ENCODE measurements around the gene KLHDC3. TPM values are rescaled to one million over a fixed set of nuclear protein-coding genes. Genes with fewer than 3 reads are reported as not detected.
A peak's percentile ranks its signal among the peaks of the same experiment; 100 is the strongest.

Gene KLHDC3
- total and polyA plus RNA-seq, 2 experiments from 2014 or later: 88.2 to 184 TPM

GRCh38 chr6:43014434-43014909 lies 423 bp downstream of the KLHDC3 start (continued):
- TF ChIP-seq ZNF462 (CRISPR knock-in tag; IDR thresholded peaks at IDR 0.05) (no peak), ZNF114 (CRISPR knock-in tag; IDR thresholded peaks at IDR 0.05) (no peak), EZH2 (IDR thresholded peaks at IDR 0.05; ENCODE audit: low read depth, unreplicated experiment) (no peak), ZNF331 (CRISPR knock-in tag; IDR thresholded peaks at IDR 0.05; ENCODE audit: low read depth) (no peak), EZH2phosphoT487 (IDR thresholded peaks at IDR 0.05; ENCODE audit: unreplicated experiment) (no peak)

GRCh38 chr6:43016176-43016942 lies 2.3 kb downstream of the KLHDC3 start:
- H3K4me3 Mint-ChIP-seq: peak overlapping the region; percentile 53
- H3K4me1 ChIP-seq (ENCODE audit: insufficient read depth): peaks cover 23% of the 10 kb centered on the region
- no peak for TF ChIP-seq REST (IDR thresholded peaks at IDR 0.05; ENCODE audit: unreplicated experiment)
- TF ChIP-seq POLR2AphosphoS5 (IDR thresholded peaks at IDR 0.05; ENCODE audit: low read depth): no peak
- TF ChIP-seq ZNF331 (CRISPR knock-in tag; IDR thresholded peaks at IDR 0.05; ENCODE audit: low read depth): no peak

More at GRCh38 chr6:43016176-43016942, 2.3 kb downstream of the KLHDC3 start:
- H3K27me3 ChIP-seq (ENCODE audit: insufficient read depth): no peaks in the 10 kb centered on the region
- peaks cover 16% of the 10 kb centered on the region; the same call in 1 of the 2 replicates for H3K36me3 ChIP-seq (ENCODE audit: insufficient read depth)
- peak overlapping the region; percentile 61 for H3K27ac Mint-ChIP-seq
- DNase-seq (ENCODE audit: low spot score): no peak
- ATAC-seq: no peak
- H3K4me2 ChIP-seq: no peak overlapping the region
- H3K27me3 Mint-ChIP-seq (ENCODE audit: insufficient read depth, low read depth, poor library complexity): peaks cover 22% of the 10 kb centered on the region
- H2AFZ ChIP-seq: no peak overlapping the region
- no peak overlapping the region for H3K27ac ChIP-seq (ENCODE audit: low read depth)
- peaks cover 59% of the 10 kb centered on the region for H3K36me3 Mint-ChIP-seq (ENCODE audit: low read depth)
- H3K4me3 ChIP-seq: no peak overlapping the region
- no peaks in the 10 kb centered on the region for H3K9me3 Mint-ChIP-seq
- H4K20me1 ChIP-seq (replicated peaks; ENCODE audit: insufficient read depth): peaks cover 15% of the 10 kb centered on the region
- H3F3A ChIP-seq (replicated peaks; ENCODE audit: low read depth): peaks cover 22% of the 10 kb centered on the region; the same call in 1 of the 2 replicates
- H3K9me2 ChIP-seq (ENCODE audit: insufficient read depth): no peaks in the 10 kb centered on the region
- peaks cover 45% of the 10 kb centered on the region for H3K79me2 ChIP-seq (replicated peaks; ENCODE audit: insufficient read depth)
- peaks cover 39% of the 10 kb centered on the region for H3K4me1 Mint-ChIP-seq
